HepG2 (cell line): ENCODE measurements around the gene PCDHGC5. TPM values are rescaled to one million over a fixed set of nuclear protein-coding genes. Genes with fewer than 3 reads are reported as not detected.

Source experiments
- ATAC-seq: fragments of 200-7000 bp; cut with Tn5 transposase; 3 replicates; pipeline ENCODE4 v1.9.1; 2020; ENCODE audit warnings: mild to moderate bottlenecking, moderate library complexity
- BruUV-seq: library from RNA; stranded (reverse); fragments of 400-500 nt; replicated peaks from 2 replicates; lab custom pipeline; 2021; lab: Mats Ljungman, UMichigan
- CTCF ChIA-PET: fragments of 300-600 bp; formaldehyde crosslinking; extraction: SDS; loops from one replicate; lab custom pipeline; 2021; ENCODE audit warnings: low total read pairs, inconsistent platforms, low intra/inter-chr PET ratio; lab: Yijun Ruan, JAX
- POLR2A ChIA-PET: fragments of 350-600 bp; sonication (Branson Sonifier 250); formaldehyde crosslinking; loops from one replicate; lab custom pipeline; 2020; ENCODE audit warnings: antibody characterized with exemption, inconsistent platforms; lab: Yijun Ruan, JAX
- DNase-seq: peaks from one replicate; pipeline ENCODE4 v3.0.0-alpha.2; 2015; ENCODE audit warnings: low spot score
- FAIRE-seq: peaks from 3 replicates; lab custom pipeline; 2011; peaks lifted over from hg19 to GRCh38; lab: Jason Lieb, UNC
- H2AFZ ChIP-seq: one replicate; pipeline ENCODE4 v1.6.1; 2011; ENCODE audit warnings: low read length, inconsistent platforms
- H3K27ac ChIP-seq: fragments of 300-600 bp; 3 replicates; pipeline ENCODE4 v1.8.0; 2011; ENCODE audit warnings: mixed run types, mild to moderate bottlenecking, mixed read lengths, low read length, inconsistent platforms; ENCODE audit not compliant: insufficient read depth; ENCODE audit errors: extremely low read length
- H3K27me3 ChIP-seq, 2 experiments: fragments of 200-600 bp in 1 of 2; 2 replicates in 1 of 2; 3 replicates in 1 of 2; pipeline versions ENCODE4 v1.6.0 to v1.8.0; 2011; ENCODE audit warnings: low read length in 2 of 2, mild to moderate bottlenecking in 2 of 2, moderate library complexity in 2 of 2, inconsistent platforms in 1 of 2; ENCODE audit not compliant: insufficient read depth in 2 of 2, control insufficient read depth in 1 of 2
- H3K36me3 ChIP-seq, 2 experiments: fragments of 200-600 bp in 1 of 2; replicated peaks in 1 of 2; 2 replicates in 1 of 2; 3 replicates in 1 of 2; pipeline versions ENCODE4 v1.5.1 to v1.8.0; 2011; ENCODE audit warnings: low read length in 2 of 2, inconsistent platforms in 1 of 2; ENCODE audit not compliant: insufficient read depth in 2 of 2, control insufficient read depth in 1 of 2
- H3K4me1 ChIP-seq: 2 replicates; pipeline ENCODE4 v1.5.1; 2012; ENCODE audit warnings: low read length, inconsistent platforms; ENCODE audit not compliant: insufficient read depth
- H3K4me2 ChIP-seq: 2 replicates; pipeline ENCODE4 v1.6.0; 2011; ENCODE audit warnings: low read depth, low read length, inconsistent platforms
- H3K4me3 ChIP-seq, 3 experiments: fragments of 200-600 bp in 1 of 3; sonication (generic), shearing (Covaris generic) in 1 of 3; replicated peaks in 1 of 3; 2 replicates each; pipeline ENCODE4 v1.5.1; 2011 to 2016; ENCODE audit warnings: low read length in 3 of 3, inconsistent platforms in 2 of 3, low read depth in 2 of 3, mild to moderate bottlenecking in 2 of 3, control low read depth in 1 of 3, mixed read lengths in 1 of 3; ENCODE audit not compliant: insufficient read depth in 1 of 3
- H3K79me2 ChIP-seq: one replicate; pipeline ENCODE4 v1.6.1; 2011; ENCODE audit warnings: low read length, inconsistent platforms; ENCODE audit not compliant: insufficient read depth
- H3K9ac ChIP-seq: 2 replicates; pipeline ENCODE4 v1.6.0; 2011; ENCODE audit warnings: mild to moderate bottlenecking, low read depth, low read length, inconsistent platforms; ENCODE audit not compliant: insufficient read depth
- H3K9me3 ChIP-seq: 2 replicates; pipeline ENCODE4 v1.5.1; 2012; ENCODE audit warnings: mild to moderate bottlenecking, low read length
- H4K20me1 ChIP-seq: 2 replicates; pipeline ENCODE4 v1.6.0; 2011; ENCODE audit warnings: inconsistent platforms, mild to moderate bottlenecking, low read length, moderate library complexity; ENCODE audit not compliant: insufficient read depth
- BRD4 ChIP-seq: sonication (generic); formaldehyde crosslinking; IDR thresholded peaks from 2 replicates; pipeline ENCODE4 v1.4.0; 2020; ENCODE audit warnings: missing genetic modification reagents
- FOSL2 ChIP-seq: sonication (generic); formaldehyde crosslinking; IDR thresholded peaks from 2 replicates; pipeline ENCODE4 v1.4.0; 2020; ENCODE audit warnings: missing genetic modification reagents
- HMG20B ChIP-seq: conservative IDR thresholded peaks from 2 replicates; pipeline ENCODE4 v1.6.1; 2016; ENCODE audit warnings: missing genetic modification reagents, missing compliant biosample characterization
- JUN ChIP-seq: sonication (generic); formaldehyde crosslinking; IDR thresholded peaks from 2 replicates; pipeline ENCODE4 v1.4.0; 2020; ENCODE audit warnings: mild to moderate bottlenecking, missing genetic modification reagents
- MEF2D ChIP-seq: sonication (generic); formaldehyde crosslinking; IDR thresholded peaks from 2 replicates; pipeline ENCODE4 v1.5.1; 2020; ENCODE audit warnings: mild to moderate bottlenecking, missing genetic modification reagents
- MTA3 ChIP-seq: sonication (generic); formaldehyde crosslinking; IDR thresholded peaks from 2 replicates; pipeline ENCODE4 v1.4.0; 2020; ENCODE audit warnings: missing genetic modification reagents
- NCOA2 ChIP-seq: sonication (generic); formaldehyde crosslinking; IDR thresholded peaks from 2 replicates; pipeline ENCODE4 v1.8.0; 2022; ENCODE audit warnings: inconsistent platforms
- SPEN ChIP-seq: sonication (generic); formaldehyde crosslinking; IDR thresholded peaks from 2 replicates; pipeline ENCODE4 v1.5.1; 2020; ENCODE audit warnings: low read depth, mild to moderate bottlenecking, missing genetic modification reagents
- SYNCRIP ChIP-seq: fragments of 200-400 bp; formaldehyde crosslinking; IDR thresholded peaks from 2 replicates; pipeline ENCODE4 v1.6.1; 2018; ENCODE audit warnings: mild to moderate bottlenecking, low read depth, low read length; ENCODE audit not compliant: insufficient read depth
- ZKSCAN5 ChIP-seq: sonication (generic); formaldehyde crosslinking; IDR thresholded peaks from 2 replicates; pipeline ENCODE4 v1.5.1; 2020; ENCODE audit warnings: mild to moderate bottlenecking, missing genetic modification reagents
- ZNF207 ChIP-seq: fragments of 450-650 bp; IDR thresholded peaks from 2 replicates; pipeline ENCODE4 v1.6.1; 2016; ENCODE audit warnings: antibody characterized with exemption, borderline replicate concordance
- ZNF24 ChIP-seq: fragments of 450-650 bp; IDR thresholded peaks from 2 replicates; pipeline ENCODE4 v1.6.1; 2017; ENCODE audit warnings: antibody characterized with exemption, mild to moderate bottlenecking
- ZNF879 ChIP-seq: sonication (generic); formaldehyde crosslinking; IDR thresholded peaks from 2 replicates; pipeline ENCODE4 v1.8.1; 2023; ENCODE audit warnings: missing genetic modification reagents
- WGBS: methylation state at CpG from one replicate; pipeline ENCODE4 v1.1.6; 2017; ENCODE audit warnings: low lambda C conversion rate; 5-methylcytosine and 5-hydroxymethylcytosine counted together
- in situ Hi-C: cut with HindIII; loops from 2 replicates; pipeline ENCODE4 v1.10.0; 2017; ENCODE audit warnings: low pct_unique_long_range_greater_than_20kb; ENCODE audit not compliant: extremely low pct_ligation_motif_present
- intact Hi-C: fragments of 100-400 bp; cut with micrococcal nuclease; formaldehyde crosslinking; loops from one replicate; pipeline ENCODE4 v1.10.0; 2022; ENCODE audit not compliant: unreplicated experiment
- polyA plus RNA-seq, 8 experiments: library from polyadenylated mRNA; depleted of rRNA in 3 of 8; stranded (reverse) in 7 of 8; unstranded in 1 of 8; fragments of >200 nt; fragmentation: Illumina TruSeq in 4 of 8; extraction: Trizol in 4 of 8; gene quantifications; 2 replicates each; pipeline versions ENCODE4 v1.2.1 to v1.2.3, GENCODE V29; 2011 to 2016; ENCODE audit warnings: low read depth in 4 of 8, missing spikeins in 1 of 8, mixed read lengths in 1 of 8; ENCODE audit not compliant: insufficient read depth in 1 of 8
- total RNA-seq, 5 experiments: library from RNA; depleted of rRNA; stranded (reverse); fragments of >200 nt; fragmentation: Illumina TruSeq; extraction: Trizol; gene quantifications; 2 replicates each; pipeline ENCODE4 v1.2.3, GENCODE V29; 2016; ENCODE audit warnings: low read depth in 1 of 5
- TF ChIP-seq, protein P1 (sequence below): IDR thresholded peaks from 2 replicates; pipeline ENCODE4 v1.6.1; 2016
- TF ChIP-seq, protein P2 (sequence below): sonication (generic); formaldehyde crosslinking; conservative IDR thresholded peaks from 2 replicates; pipeline ENCODE4 v1.4.0; 2020; ENCODE audit warnings: mild to moderate bottlenecking, missing genetic modification reagents, moderate library complexity
- TF ChIP-seq, protein P3 (sequence below): sonication (generic); formaldehyde crosslinking; IDR thresholded peaks from 2 replicates; pipeline ENCODE4 v1.5.1; 2020; ENCODE audit warnings: mild to moderate bottlenecking, missing genetic modification reagents

PCDHGC5 gene
- total and polyA plus RNA-seq, 2 of the 13 experiments (the other 11 are each of a cell fraction or from before 2014, with no cell fraction given), result 0.03 TPM; not detected in 1

DNA sequence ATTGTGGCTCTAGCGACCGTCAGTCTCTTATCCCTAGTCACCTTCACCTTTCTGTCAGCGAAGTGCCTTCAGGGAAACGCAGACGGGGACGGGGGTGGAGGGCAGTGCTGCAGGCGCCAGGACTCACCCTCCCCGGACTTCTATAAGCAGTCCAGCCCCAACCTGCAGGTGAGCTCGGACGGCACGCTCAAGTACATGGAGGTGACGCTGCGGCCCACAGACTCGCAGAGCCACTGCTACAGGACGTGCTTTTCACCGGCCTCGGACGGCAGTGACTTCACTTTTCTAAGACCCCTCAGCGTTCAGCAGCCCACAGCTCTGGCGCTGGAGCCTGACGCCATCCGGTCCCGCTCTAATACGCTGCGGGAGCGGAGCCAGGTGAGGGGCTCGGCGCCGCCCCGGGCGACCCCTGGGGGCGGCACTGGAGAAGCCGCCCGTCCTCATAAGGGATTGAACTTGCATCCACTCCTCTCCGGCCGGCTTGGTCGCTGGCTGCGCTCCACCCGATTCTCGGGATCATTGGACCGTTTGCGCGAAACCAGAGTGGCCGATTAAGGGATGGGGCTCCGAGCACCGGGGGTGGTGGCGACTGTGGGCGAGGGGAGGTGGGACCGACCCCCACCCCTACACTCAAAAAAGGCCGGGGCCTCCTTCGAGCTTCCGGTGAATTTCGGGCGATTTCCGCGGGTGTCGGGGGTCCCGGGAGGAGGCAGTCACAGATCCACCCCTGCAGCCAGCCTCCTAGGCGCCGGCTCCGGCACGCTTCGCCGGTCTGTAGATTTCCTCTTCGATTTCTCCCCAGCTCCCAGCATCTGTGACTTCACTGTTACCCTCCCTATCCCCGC is 2.7 kb downstream of the PCDHGC5 start:
- Histone ChIP-seq H3K27ac (no peak overlapping the region), H3K27me3 (peaks cover 1 to 27% of the 10 kb centered on the region in 2 experiments; a peak in 4 of 5 replicates), H4K20me1 (no peaks in the 10 kb centered on the region), H3K9me3 (no peaks in the 10 kb centered on the region), H3K9ac (no peak overlapping the region), H3K79me2 (no peaks in the 10 kb centered on the region), H3K4me2 (no peak overlapping the region), H3K4me3 (no peak overlapping the region), H2AFZ (no peak overlapping the region), H3K36me3 (no peaks in the 10 kb centered on the region), H3K4me1 (no peaks in the 10 kb centered on the region)
- intact Hi-C loops, result no loop called here
- ChIA-PET CTCF (no interaction called here), POLR2A (no interaction called here)
- BruUV-seq, result no TSS peak
- no peak for FAIRE-seq
- no peak for DNase-seq
- in situ Hi-C loops, result no loop called here
- WGBS, result 70% methylated on average over 32 of the region's 66 CpGs
- ATAC-seq, result no peak
- TF ChIP-seq BRD4 (no peak), MEF2D (no peak), NCOA2 (CRISPR knock-in tag) (no peak), HMG20B (no peak), SYNCRIP (no peak), JUN (CRISPR knock-in tag) (no peak), SPEN (CRISPR knock-in tag) (no peak), MTA3 (CRISPR knock-in tag) (no peak), ZNF879 (CRISPR knock-in tag) (no peak), ZNF207 (no peak), ZNF24 (no peak), ZKSCAN5 (CRISPR knock-in tag) (no peak), FOSL2 (no peak)
- TF ChIP-seq, protein P1, sequence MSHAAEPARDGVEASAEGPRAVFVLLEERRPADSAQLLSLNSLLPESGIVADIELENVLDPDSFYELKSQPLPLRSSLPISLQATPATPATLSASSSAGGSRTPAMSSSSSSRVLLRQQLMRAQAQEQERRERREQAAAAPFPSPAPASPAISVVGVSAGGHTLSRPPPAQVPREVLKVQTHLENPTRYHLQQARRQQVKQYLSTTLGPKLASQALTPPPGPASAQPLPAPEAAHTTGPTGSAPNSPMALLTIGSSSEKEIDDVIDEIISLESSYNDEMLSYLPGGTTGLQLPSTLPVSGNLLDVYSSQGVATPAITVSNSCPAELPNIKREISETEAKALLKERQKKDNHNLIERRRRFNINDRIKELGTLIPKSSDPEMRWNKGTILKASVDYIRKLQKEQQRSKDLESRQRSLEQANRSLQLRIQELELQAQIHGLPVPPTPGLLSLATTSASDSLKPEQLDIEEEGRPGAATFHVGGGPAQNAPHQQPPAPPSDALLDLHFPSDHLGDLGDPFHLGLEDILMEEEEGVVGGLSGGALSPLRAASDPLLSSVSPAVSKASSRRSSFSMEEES (CRISPR knock-in tag), result no peak
- TF ChIP-seq, protein P2, sequence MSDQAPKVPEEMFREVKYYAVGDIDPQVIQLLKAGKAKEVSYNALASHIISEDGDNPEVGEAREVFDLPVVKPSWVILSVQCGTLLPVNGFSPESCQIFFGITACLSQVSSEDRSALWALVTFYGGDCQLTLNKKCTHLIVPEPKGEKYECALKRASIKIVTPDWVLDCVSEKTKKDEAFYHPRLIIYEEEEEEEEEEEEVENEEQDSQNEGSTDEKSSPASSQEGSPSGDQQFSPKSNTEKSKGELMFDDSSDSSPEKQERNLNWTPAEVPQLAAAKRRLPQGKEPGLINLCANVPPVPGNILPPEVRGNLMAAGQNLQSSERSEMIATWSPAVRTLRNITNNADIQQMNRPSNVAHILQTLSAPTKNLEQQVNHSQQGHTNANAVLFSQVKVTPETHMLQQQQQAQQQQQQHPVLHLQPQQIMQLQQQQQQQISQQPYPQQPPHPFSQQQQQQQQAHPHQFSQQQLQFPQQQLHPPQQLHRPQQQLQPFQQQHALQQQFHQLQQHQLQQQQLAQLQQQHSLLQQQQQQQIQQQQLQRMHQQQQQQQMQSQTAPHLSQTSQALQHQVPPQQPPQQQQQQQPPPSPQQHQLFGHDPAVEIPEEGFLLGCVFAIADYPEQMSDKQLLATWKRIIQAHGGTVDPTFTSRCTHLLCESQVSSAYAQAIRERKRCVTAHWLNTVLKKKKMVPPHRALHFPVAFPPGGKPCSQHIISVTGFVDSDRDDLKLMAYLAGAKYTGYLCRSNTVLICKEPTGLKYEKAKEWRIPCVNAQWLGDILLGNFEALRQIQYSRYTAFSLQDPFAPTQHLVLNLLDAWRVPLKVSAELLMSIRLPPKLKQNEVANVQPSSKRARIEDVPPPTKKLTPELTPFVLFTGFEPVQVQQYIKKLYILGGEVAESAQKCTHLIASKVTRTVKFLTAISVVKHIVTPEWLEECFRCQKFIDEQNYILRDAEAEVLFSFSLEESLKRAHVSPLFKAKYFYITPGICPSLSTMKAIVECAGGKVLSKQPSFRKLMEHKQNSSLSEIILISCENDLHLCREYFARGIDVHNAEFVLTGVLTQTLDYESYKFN (CRISPR knock-in tag), result no peak
- TF ChIP-seq, protein P3, sequence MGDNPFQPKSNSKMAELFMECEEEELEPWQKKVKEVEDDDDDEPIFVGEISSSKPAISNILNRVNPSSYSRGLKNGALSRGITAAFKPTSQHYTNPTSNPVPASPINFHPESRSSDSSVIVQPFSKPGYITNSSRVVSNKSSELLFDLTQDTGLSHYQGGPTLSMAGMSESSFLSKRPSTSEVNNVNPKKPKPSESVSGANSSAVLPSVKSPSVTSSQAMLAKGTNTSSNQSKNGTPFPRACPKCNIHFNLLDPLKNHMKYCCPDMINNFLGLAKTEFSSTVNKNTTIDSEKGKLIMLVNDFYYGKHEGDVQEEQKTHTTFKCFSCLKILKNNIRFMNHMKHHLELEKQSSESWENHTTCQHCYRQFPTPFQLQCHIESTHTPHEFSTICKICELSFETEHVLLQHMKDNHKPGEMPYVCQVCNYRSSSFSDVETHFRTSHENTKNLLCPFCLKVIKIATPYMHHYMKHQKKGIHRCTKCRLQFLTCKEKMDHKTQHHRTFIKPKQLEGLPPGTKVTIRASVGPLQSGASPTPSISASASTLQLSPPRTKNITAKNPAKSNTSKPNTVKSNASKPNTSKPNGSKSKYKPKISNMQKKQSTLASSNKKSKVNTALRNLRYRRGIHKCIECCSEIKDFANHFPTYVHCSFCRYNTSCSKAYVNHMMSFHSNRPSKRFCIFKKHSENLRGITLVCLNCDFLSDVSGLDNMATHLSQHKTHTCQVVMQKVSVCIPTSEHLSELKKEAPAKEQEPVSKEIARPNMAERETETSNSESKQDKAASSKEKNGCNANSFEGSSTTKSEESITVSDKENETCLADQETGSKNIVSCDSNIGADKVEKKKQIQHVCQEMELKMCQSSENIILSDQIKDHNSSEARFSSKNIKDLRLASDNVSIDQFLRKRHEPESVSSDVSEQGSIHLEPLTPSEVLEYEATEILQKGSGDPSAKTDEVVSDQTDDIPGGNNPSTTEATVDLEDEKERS (CRISPR knock-in tag), result no peak
